ENCODE data around the gene SGMS2. TPM values are rescaled to one million over a fixed set of nuclear protein-coding genes. Genes with fewer than 3 reads are reported as not detected.

SGMS2 gene
- total RNA-seq, 2 experiments from 2014 or later, result 0.07 TPM; not detected in 1

DNA sequence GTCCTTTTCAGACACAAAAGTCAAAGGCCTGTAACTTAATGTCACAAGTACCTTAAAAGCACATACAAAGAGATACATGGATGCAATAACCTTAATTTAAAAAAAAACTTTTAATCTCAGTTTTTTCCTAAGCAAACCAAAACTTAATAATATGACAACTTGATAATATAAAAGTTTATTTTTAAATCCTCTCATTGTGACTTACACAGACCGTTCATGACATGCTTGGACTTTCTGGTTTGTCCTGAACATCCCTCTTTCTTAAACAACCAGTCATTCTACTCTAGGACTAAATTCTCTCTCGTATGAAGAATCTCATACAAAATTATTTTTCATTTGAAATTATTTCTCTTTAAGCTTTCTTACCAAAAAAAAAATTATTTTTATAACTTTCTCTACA, 63.5 kb downstream of the SGMS2 start:
- H3K4me3 Mint-ChIP-seq, result no peak overlapping the region
- CTCF ChIA-PET, result interaction anchor here (0.9 to 1.9 kb wide), 2 partner anchors 25 to 130 kb away, joined by 3 to 4 read pairs; no protein-coding TSS in a partner anchor
- peak; percentile 23 for DNase-seq
- peaks cover 3% of the 10 kb centered on the region for H3K27me3 Mint-ChIP-seq (ENCODE audit: low read depth)
- H3K4me1 Mint-ChIP-seq (ENCODE audit: low read depth), result no peaks in the 10 kb centered on the region
- intact Hi-C loops (cut with micrococcal nuclease), result no loop called here
- H3K36me3 Mint-ChIP-seq (ENCODE audit: low read depth), result no peaks in the 10 kb centered on the region
- no peak overlapping the region for H3K27ac Mint-ChIP-seq
- H3K9me3 Mint-ChIP-seq, result peaks cover 10% of the 10 kb centered on the region

DNA sequence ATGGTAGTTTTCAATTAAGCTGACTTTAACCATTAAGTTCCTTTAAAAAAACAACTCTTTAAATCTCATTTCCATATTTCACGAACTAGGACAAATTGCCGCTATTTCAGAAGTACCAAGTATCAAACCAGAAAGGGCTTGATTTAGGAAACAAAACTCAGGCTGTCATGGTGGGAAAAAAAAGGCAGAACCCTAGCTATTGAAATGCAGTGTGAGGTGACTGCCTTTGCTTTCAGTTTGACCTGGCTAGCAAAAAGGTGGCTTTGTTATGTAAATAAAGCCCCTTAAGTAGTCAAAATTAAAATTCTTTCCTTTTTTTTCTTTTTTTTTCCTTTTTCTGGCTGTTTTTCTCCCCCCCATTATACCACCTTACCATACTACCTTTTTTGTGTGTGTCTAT, 66.0 kb downstream of the SGMS2 start:
- no peak overlapping the region for H3K27ac Mint-ChIP-seq
- intact Hi-C loops (cut with micrococcal nuclease), result no loop called here
- no peaks in the 10 kb centered on the region for H3K36me3 Mint-ChIP-seq (ENCODE audit: low read depth)
- DNase-seq, result no peak
- CTCF ChIA-PET, result no interaction called here
- H3K4me3 Mint-ChIP-seq, result no peak overlapping the region
- H3K27me3 Mint-ChIP-seq (ENCODE audit: low read depth), result peaks cover 12% of the 10 kb centered on the region
- peaks cover 10% of the 10 kb centered on the region for H3K9me3 Mint-ChIP-seq
- H3K4me1 Mint-ChIP-seq (ENCODE audit: low read depth), result peaks cover 2% of the 10 kb centered on the region

- intact Hi-C loops (cut with micrococcal nuclease), result no loop called here
- CTCF ChIA-PET, result no interaction called here
- no peaks in the 10 kb centered on the region for H3K36me3 Mint-ChIP-seq (ENCODE audit: low read depth)
Measured at GRCh38 chr4:107891299-107891698, 66.6 kb downstream of the SGMS2 start.

GRCh38 chr4:107893171-107894137, 68.7 kb downstream of the SGMS2 start:
- H3K27ac Mint-ChIP-seq, result no peak overlapping the region
- H3K36me3 Mint-ChIP-seq (ENCODE audit: low read depth), result no peaks in the 10 kb centered on the region
- intact Hi-C loops (cut with micrococcal nuclease), result no loop called here
- H3K4me3 Mint-ChIP-seq, result no peak overlapping the region
- H3K9me3 Mint-ChIP-seq, result peaks cover 5% of the 10 kb centered on the region
- DNase-seq, result no peak
- CTCF ChIA-PET, result interaction anchor here (0.6 kb wide), 1 partner anchor 9 kb away, joined by 3 read pairs; no protein-coding TSS in a partner anchor
- H3K4me1 Mint-ChIP-seq (ENCODE audit: low read depth), result peaks cover 16% of the 10 kb centered on the region
- H3K27me3 Mint-ChIP-seq (ENCODE audit: low read depth), result peaks cover 13% of the 10 kb centered on the region

More at GRCh38 chr4:107891299-107891698, 66.6 kb downstream of the SGMS2 start:
- Mint-ChIP-seq H3K27ac (no peak overlapping the region), H3K9me3 (peaks cover 8% of the 10 kb centered on the region), H3K27me3 (ENCODE audit: low read depth) (peaks cover 13% of the 10 kb centered on the region), H3K4me3 (no peak overlapping the region), H3K4me1 (ENCODE audit: low read depth) (peaks cover 6% of the 10 kb centered on the region)
- DNase-seq, result no peak

DNA sequence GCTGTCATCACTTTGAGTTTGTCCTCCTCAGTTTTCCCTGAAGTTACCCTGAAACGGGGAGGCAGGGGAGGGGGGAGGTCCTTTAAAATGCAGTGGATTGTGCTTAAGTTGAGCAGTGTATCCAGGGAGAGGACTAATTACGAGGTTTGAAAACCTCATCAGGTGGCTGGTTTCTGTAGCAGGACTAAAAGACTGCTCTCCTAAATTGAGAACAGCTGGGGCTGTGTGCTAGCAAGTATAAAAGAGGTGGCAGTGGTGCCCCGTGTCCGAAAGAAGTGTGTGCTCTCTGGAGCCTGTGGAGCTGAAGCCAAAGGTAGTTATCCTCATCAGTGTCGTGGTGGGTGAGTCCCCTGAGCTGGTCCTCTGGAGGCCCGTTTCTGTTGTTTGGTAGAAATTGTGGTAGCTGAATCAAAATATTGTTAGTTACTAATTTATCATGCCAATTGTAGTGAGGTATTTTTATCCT, 69.4 kb downstream of the SGMS2 start:
- H3K36me3 Mint-ChIP-seq (ENCODE audit: low read depth), result no peaks in the 10 kb centered on the region
- H3K27ac Mint-ChIP-seq, result no peak overlapping the region
- peaks cover 3% of the 10 kb centered on the region for H3K9me3 Mint-ChIP-seq
- H3K27me3 Mint-ChIP-seq (ENCODE audit: low read depth), result peaks cover 16% of the 10 kb centered on the region
- CTCF ChIA-PET, result no interaction called here
- DNase-seq, result no peak
- intact Hi-C loops (cut with micrococcal nuclease), result no loop called here
- H3K4me1 Mint-ChIP-seq (ENCODE audit: low read depth), result peaks cover 16% of the 10 kb centered on the region
- no peak overlapping the region for H3K4me3 Mint-ChIP-seq

DNA sequence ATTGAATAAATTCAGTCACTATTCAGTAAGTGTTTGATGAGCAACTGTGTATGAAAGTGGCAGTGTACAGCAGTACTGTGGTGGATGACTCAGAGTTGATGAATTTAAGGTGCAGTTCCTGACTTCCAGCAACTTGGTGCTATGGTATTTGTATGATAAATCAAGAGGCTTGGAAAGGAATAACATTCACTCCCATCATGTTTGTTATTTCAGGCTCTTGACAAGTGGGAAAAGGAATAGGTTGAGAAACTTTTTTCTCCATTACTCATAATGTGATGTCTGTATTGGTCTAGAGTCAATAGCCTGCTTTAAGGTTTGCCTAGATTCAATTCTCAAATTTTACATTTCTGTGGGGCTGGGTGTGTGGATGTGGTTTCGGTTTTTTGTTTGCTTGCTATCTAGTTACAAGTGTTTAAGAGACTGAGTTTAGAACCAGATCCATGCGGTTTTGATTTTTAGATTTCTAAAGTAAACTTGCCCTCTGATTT, 71.5 kb downstream of the SGMS2 start:
- Mint-ChIP-seq H3K4me1 (ENCODE audit: low read depth) (peaks cover 16% of the 10 kb centered on the region), H3K36me3 (ENCODE audit: low read depth) (no peaks in the 10 kb centered on the region), H3K4me3 (no peak overlapping the region), H3K9me3 (no peaks in the 10 kb centered on the region), H3K27ac (no peak overlapping the region), H3K27me3 (ENCODE audit: low read depth) (peaks cover 30% of the 10 kb centered on the region)
- peak; percentile 39 for DNase-seq
- CTCF ChIA-PET, result interaction anchor here (0.5 to 1.2 kb wide), 2 partner anchors 140 to 212 kb away, joined by 3 read pairs; no protein-coding TSS in a partner anchor
- intact Hi-C loops (cut with micrococcal nuclease), result loop anchor here (1.0 to 2.0 kb wide), 4 partner anchors 34 to 71 kb away; partner anchors contain the start of genes CYP2U1 and SGMS2

- intact Hi-C loops (cut with micrococcal nuclease), result loop anchor here (1.0 to 2.0 kb wide), 5 partner anchors 27 to 72 kb away; partner anchors contain the start of genes CYP2U1 and SGMS2
- H3K36me3 Mint-ChIP-seq (ENCODE audit: low read depth), result no peaks in the 10 kb centered on the region
- no peaks in the 10 kb centered on the region for H3K9me3 Mint-ChIP-seq
- DNase-seq, result no peak
- no peak overlapping the region for H3K4me3 Mint-ChIP-seq
- peaks cover 31% of the 10 kb centered on the region for H3K27me3 Mint-ChIP-seq (ENCODE audit: low read depth)
- peaks cover 16% of the 10 kb centered on the region for H3K4me1 Mint-ChIP-seq (ENCODE audit: low read depth)
- H3K27ac Mint-ChIP-seq, result no peak overlapping the region
- CTCF ChIA-PET, result no interaction called here
Measured at GRCh38 chr4:107896646-107897045, 71.9 kb downstream of the SGMS2 start.

DNA sequence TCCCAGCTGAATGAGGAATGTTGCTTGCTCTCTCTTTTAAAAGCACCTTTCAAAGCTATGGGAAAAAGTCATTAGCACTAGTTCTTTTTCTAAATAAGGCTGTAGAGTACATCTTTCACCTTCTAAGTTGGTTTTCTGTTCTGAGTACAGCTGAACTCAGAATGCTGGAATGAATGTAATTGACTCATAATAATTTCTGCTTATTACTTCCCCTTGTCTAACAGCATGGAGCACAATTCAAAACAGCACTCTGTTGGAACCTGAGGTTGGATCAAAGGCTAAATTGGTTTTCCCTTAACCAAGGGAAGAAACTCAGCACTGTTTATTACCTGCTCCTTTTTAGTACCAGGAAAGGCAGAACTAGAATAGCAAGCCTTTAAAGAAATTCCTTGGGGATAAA, 73.1 kb downstream of the SGMS2 start:
- no peak for DNase-seq
- Mint-ChIP-seq H3K27ac (no peak overlapping the region), H3K4me1 (ENCODE audit: low read depth) (peaks cover 16% of the 10 kb centered on the region), H3K4me3 (no peak overlapping the region), H3K36me3 (ENCODE audit: low read depth) (no peaks in the 10 kb centered on the region), H3K9me3 (no peaks in the 10 kb centered on the region), H3K27me3 (ENCODE audit: low read depth) (peaks cover 38% of the 10 kb centered on the region)
- intact Hi-C loops (cut with micrococcal nuclease), result loop anchor here (1.0 to 2.0 kb wide), 4 partner anchors 25 to 73 kb away; partner anchors contain the start of genes CYP2U1 and SGMS2
- CTCF ChIA-PET, result interaction anchor here (0.7 to 1.0 kb wide), 3 partner anchors 15 to 163 kb away, joined by 3 to 4 read pairs (median 3); no protein-coding TSS in a partner anchor

- Mint-ChIP-seq H3K4me3 (no peak overlapping the region), H3K36me3 (ENCODE audit: low read depth) (no peaks in the 10 kb centered on the region), H3K9me3 (peaks cover 8% of the 10 kb centered on the region), H3K27me3 (ENCODE audit: low read depth) (peaks cover 32% of the 10 kb centered on the region), H3K27ac (no peak overlapping the region), H3K4me1 (ENCODE audit: low read depth) (peaks cover 16% of the 10 kb centered on the region)
- DNase-seq, result no peak
- intact Hi-C loops (cut with micrococcal nuclease), result no loop called here
- CTCF ChIA-PET, result no interaction called here
Measured at GRCh38 chr4:107900067-107900466, 75.3 kb downstream of the SGMS2 start.

GRCh38 chr4:107900508-107900907, 75.8 kb downstream of the SGMS2 start:
- Mint-ChIP-seq H3K4me1 (ENCODE audit: low read depth) (peaks cover 16% of the 10 kb centered on the region), H3K27me3 (ENCODE audit: low read depth) (peaks cover 27% of the 10 kb centered on the region), H3K4me3 (no peak overlapping the region), H3K36me3 (ENCODE audit: low read depth) (no peaks in the 10 kb centered on the region), H3K27ac (no peak overlapping the region), H3K9me3 (peaks cover 8% of the 10 kb centered on the region)
- no peak for DNase-seq
- intact Hi-C loops (cut with micrococcal nuclease), result no loop called here
- CTCF ChIA-PET, result interaction anchor here (0.9 to 1.8 kb wide), 2 partner anchors 9 to 12 kb away, joined by 4 read pairs; no protein-coding TSS in a partner anchor

DNA sequence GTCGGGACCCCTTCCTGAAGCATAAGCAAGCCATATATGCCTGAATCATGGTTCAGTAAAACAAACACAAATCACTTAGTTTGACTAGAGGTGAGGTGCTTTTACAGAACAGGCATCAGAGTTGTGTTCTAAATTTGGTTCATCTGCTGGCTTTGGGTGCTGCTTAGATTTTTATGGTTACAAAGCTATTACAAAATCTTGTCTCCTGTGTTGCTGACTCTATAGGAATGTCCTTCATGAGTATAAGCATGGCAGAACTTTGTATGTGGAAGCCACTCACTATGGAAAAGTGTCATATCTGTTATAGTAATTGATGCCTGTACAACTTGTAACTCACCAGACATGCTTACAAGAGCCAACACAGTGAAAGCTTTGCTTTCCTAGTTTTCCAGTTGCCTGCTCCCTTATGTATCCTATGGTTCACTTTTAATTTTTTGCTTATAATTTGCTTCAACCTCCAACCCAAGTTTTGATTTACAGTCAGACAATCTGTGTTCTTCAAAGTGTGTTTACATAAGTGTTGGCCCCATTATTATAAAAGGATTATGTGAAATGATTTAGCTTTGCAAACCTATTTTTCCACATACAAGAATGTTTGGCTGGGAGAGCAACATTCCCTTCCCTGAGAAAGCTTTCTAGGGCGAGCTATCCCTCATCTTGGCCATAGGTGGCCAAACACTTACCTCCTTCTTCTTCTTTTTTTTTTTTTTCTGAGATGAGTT, 76.6 kb downstream of the SGMS2 start:
- no peak for DNase-seq
- no peak overlapping the region for H3K27ac Mint-ChIP-seq
- peaks cover 25% of the 10 kb centered on the region for H3K27me3 Mint-ChIP-seq (ENCODE audit: low read depth)
- H3K9me3 Mint-ChIP-seq, result peaks cover 8% of the 10 kb centered on the region
- peaks cover 9% of the 10 kb centered on the region for H3K4me1 Mint-ChIP-seq (ENCODE audit: low read depth)
- CTCF ChIA-PET, result interaction anchor here (0.7 to 1.8 kb wide), 4 partner anchors 8 to 120 kb away, joined by 3 to 5 read pairs (median 4); no protein-coding TSS in a partner anchor
- intact Hi-C loops (cut with micrococcal nuclease), result no loop called here
- no peak overlapping the region for H3K4me3 Mint-ChIP-seq
- H3K36me3 Mint-ChIP-seq (ENCODE audit: low read depth), result no peaks in the 10 kb centered on the region

DNA sequence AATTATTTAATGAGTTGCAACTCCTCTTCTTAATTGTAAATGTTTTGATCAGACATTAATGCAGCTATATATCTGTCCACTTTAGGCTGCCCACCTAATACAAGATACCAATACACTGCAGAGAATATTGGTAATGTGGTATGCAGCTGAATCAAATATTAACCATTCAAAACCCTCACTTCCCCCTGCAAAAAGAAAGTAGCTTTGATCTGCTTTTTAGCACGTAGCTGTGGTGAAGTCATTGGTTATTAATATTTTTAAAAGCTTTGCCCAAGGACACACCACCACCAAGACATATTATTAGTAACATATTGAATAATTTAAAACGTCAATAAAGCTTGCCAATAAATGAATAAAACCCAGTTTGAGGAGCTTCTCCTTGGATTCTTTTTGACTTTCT, 78.0 kb downstream of the SGMS2 start:
- DNase-seq, result no peak
- Mint-ChIP-seq H3K27ac (no peak overlapping the region), H3K4me1 (ENCODE audit: low read depth) (peaks cover 2% of the 10 kb centered on the region), H3K27me3 (ENCODE audit: low read depth) (peaks cover 25% of the 10 kb centered on the region), H3K36me3 (ENCODE audit: low read depth) (no peaks in the 10 kb centered on the region), H3K4me3 (no peak overlapping the region), H3K9me3 (peaks cover 8% of the 10 kb centered on the region)
- intact Hi-C loops (cut with micrococcal nuclease), result no loop called here
- CTCF ChIA-PET, result interaction anchor here (0.9 to 1.3 kb wide), 4 partner anchors 10 to 144 kb away, joined by 3 to 5 read pairs (median 4); no protein-coding TSS in a partner anchor
